ENCODE results near the gene NCOA1. TPM values are rescaled to one million over a fixed set of nuclear protein-coding genes. Genes with fewer than 3 reads are reported as not detected.

The NCOA1 gene
- total and polyA plus RNA-seq, 2 donors (not counting 3 experiments of a cell fraction or from before 2014, with no cell fraction given): 11.4 to 14.1 TPM

GRCh38 chr2:24762518-24762917, 271.5 kb downstream of the NCOA1 start:
- H3K4me2 ChIP-seq (ENCODE audit: insufficient read depth, low read length): no peak overlapping the region
- no peaks in the 10 kb centered on the region for H4K20me1 ChIP-seq (replicated peaks; ENCODE audit: control insufficient read depth, extremely low read depth, insufficient read depth, low read length)
- ChIA-PET POLR2A (no interaction called here), CTCF (interaction anchor here (0.5 to 1.8 kb wide), 4 partner anchors 10 to 61 kb away, joined by 3 to 7 read pairs (median 4); partner anchors contain the start of genes CENPO and PTRHD1)
- no TSS peak for BruUV-seq (replicated peaks)
- peaks cover 0 to 2% of the 10 kb centered on the region in 2 experiments for H3K36me3 ChIP-seq (ENCODE audit: control insufficient read depth in 2 of 2, extremely low read depth in 1 of 2, insufficient read depth in 2 of 2, low read length in 2 of 2)
- DNase-seq (ENCODE audit: low read depth, low spot score): no peak
- H3K27ac ChIP-seq (ENCODE audit: insufficient read depth, low read depth, low read length): no peak overlapping the region
- TF ChIP-seq POLR2A (IDR thresholded peaks at IDR 0.05; ENCODE audit: low read depth, low read length) (no peak), JUN (IDR thresholded peaks at IDR 0.05; ENCODE audit: borderline replicate concordance, insufficient read depth, insufficient read length, low read depth) (no peak), CTCF (IDR thresholded peaks at IDR 0.05; ENCODE audit: extremely low read depth in 1 of 2, insufficient read depth in 1 of 2, low read depth in 1 of 2, low read length in 2 of 2) (no peak), MAX (IDR thresholded peaks at IDR 0.05; ENCODE audit: insufficient read depth, insufficient read length) (no peak), FOS (IDR thresholded peaks at IDR 0.05; ENCODE audit: borderline replicate concordance, insufficient read depth, low read length) (no peak), MYC (IDR thresholded peaks at IDR 0.05; ENCODE audit: low read depth, low read length) (no peak)
- FAIRE-seq: no peak
- dilution Hi-C loops (cut with MboI; ENCODE audit: extremely low pct_ligation_motif_present, low sequenced_read_pairs) (no loop called here), intact Hi-C loops (cut with micrococcal nuclease) (no loop called here)
- no peaks in the 10 kb centered on the region for H3K9me1 ChIP-seq (replicated peaks; ENCODE audit: control insufficient read depth, extremely low read depth, insufficient read depth, low read length)
- H3K9me3 ChIP-seq (replicated peaks; ENCODE audit: control insufficient read depth, insufficient read depth, low read length): no peaks in the 10 kb centered on the region
- H3K27me3 ChIP-seq (ENCODE audit: control insufficient read depth in 2 of 2, insufficient read depth in 2 of 2, low read length in 2 of 2): no peaks in the 10 kb centered on the region
- H3K4me1 ChIP-seq (ENCODE audit: control insufficient read depth, extremely low read depth, insufficient read depth, low read length): no peaks in the 10 kb centered on the region
- no peak overlapping the region for H3K9ac ChIP-seq (replicated peaks; ENCODE audit: extremely low read depth, insufficient read depth, low read length)
- no peak overlapping the region for H2AFZ ChIP-seq (ENCODE audit: low read depth, low read length)
- H3K79me2 ChIP-seq (ENCODE audit: control insufficient read depth, insufficient read depth, low read length): no peaks in the 10 kb centered on the region
- no peak overlapping the region for H3K4me3 ChIP-seq (replicated peaks in 1 of 3; ENCODE audit: insufficient read depth in 1 of 3, low read depth in 1 of 3, low read length in 3 of 3)

- Histone ChIP-seq H3K4me3 (replicated peaks in 1 of 3; ENCODE audit: insufficient read depth in 1 of 3, low read depth in 1 of 3, low read length in 3 of 3) (no peak overlapping the region), H3K4me2 (ENCODE audit: insufficient read depth, low read length) (no peak overlapping the region), H4K20me1 (replicated peaks; ENCODE audit: control insufficient read depth, extremely low read depth, insufficient read depth, low read length) (no peaks in the 10 kb centered on the region), H3K36me3 (ENCODE audit: control insufficient read depth in 2 of 2, extremely low read depth in 1 of 2, insufficient read depth in 2 of 2, low read length in 2 of 2) (peaks cover 1 to 2% of the 10 kb centered on the region in 2 experiments), H3K27me3 (ENCODE audit: control insufficient read depth in 2 of 2, insufficient read depth in 2 of 2, low read length in 2 of 2) (no peaks in the 10 kb centered on the region), H3K9me1 (replicated peaks; ENCODE audit: control insufficient read depth, extremely low read depth, insufficient read depth, low read length) (no peaks in the 10 kb centered on the region), H2AFZ (ENCODE audit: low read depth, low read length) (no peak overlapping the region), H3K9ac (replicated peaks; ENCODE audit: extremely low read depth, insufficient read depth, low read length) (no peak overlapping the region), H3K27ac (ENCODE audit: insufficient read depth, low read depth, low read length) (no peak overlapping the region), H3K9me3 (replicated peaks; ENCODE audit: control insufficient read depth, insufficient read depth, low read length) (no peaks in the 10 kb centered on the region), H3K79me2 (ENCODE audit: control insufficient read depth, insufficient read depth, low read length) (no peaks in the 10 kb centered on the region), H3K4me1 (ENCODE audit: control insufficient read depth, extremely low read depth, insufficient read depth, low read length) (no peaks in the 10 kb centered on the region)
- dilution Hi-C loops (cut with MboI; ENCODE audit: extremely low pct_ligation_motif_present, low sequenced_read_pairs): no loop called here
- intact Hi-C loops (cut with micrococcal nuclease): no loop called here
- TF ChIP-seq GATA2 (IDR thresholded peaks at IDR 0.05; ENCODE audit: insufficient read depth, insufficient read length, low read depth, low read length) (no peak), MAX (IDR thresholded peaks at IDR 0.05; ENCODE audit: insufficient read depth, insufficient read length) (no peak), POLR2AphosphoS5 (IDR thresholded peaks at IDR 0.05; ENCODE audit: insufficient read depth, low read depth, low read length) (no peak), CTCF (IDR thresholded peaks at IDR 0.05; ENCODE audit: extremely low read depth in 1 of 2, insufficient read depth in 1 of 2, low read depth in 1 of 2, low read length in 2 of 2) (no peak), FOS (IDR thresholded peaks at IDR 0.05; ENCODE audit: borderline replicate concordance, insufficient read depth, low read length) (no peak), JUN (IDR thresholded peaks at IDR 0.05; ENCODE audit: borderline replicate concordance, insufficient read depth, insufficient read length, low read depth) (no peak), MYC (IDR thresholded peaks at IDR 0.05; ENCODE audit: low read depth, low read length) (no peak), EZH2 (IDR thresholded peaks at IDR 0.05; ENCODE audit: borderline replicate concordance, low read depth, low read length, severe bottlenecking) (no peak), POLR2A (IDR thresholded peaks at IDR 0.05; ENCODE audit: low read depth, low read length) (no peak)
- ChIA-PET POLR2A (no interaction called here), CTCF (interaction anchor here (0.8 kb wide), 1 partner anchor 14 kb away, joined by 3 read pairs; no protein-coding TSS in a partner anchor)
- DNase-seq (ENCODE audit: low read depth, low spot score) (no peak), FAIRE-seq (no peak)
- BruUV-seq (replicated peaks): no TSS peak
Measured at GRCh38 chr2:24763843-24764242, 272.8 kb downstream of the NCOA1 start.

All from endothelial cell of umbilical vein (primary cell).